GM19240 (cell line): ENCODE measurements around the gene CAB39.

Source experiments
- DNase-seq: peaks from one replicate; pipeline ENCODE4 v3.0.0; 2011; ENCODE audit warnings: low spot score; ENCODE audit not compliant: insufficient read length

Gene CAB39

GRCh38 chr2:230749111-230749510, 36.5 kb downstream of the CAB39 start:
- DNase-seq: no peak

DNA sequence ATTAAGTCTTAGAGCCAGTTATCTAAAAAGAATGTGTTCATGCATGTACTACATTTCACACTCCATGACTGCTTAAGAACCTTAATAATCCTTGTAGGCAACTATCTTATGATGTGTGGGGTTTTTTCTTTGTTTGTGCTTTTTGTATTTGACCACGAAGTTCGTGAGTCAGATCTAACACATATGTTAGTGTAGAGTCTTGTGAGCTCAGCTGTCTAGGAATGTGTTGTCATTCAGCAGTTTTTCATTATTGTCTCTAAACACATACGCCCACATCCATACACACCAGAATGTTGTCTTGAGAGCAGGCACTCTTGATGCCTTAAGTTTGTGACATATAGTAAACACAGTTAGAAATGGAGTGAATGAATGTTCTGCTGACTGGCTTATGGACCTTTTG, 38.4 kb downstream of the CAB39 start:
- no peak for DNase-seq

GRCh38 chr2:230754200-230754599, 41.6 kb downstream of the CAB39 start:
- DNase-seq: no peak

GRCh38 chr2:230757476-230757875, 44.8 kb downstream of the CAB39 start:
- DNase-seq: no peak

- DNase-seq: no peak
Measured at GRCh38 chr2:230758566-230759480, 46.2 kb downstream of the CAB39 start.

GRCh38 chr2:230759481-230760167, 47.0 kb downstream of the CAB39 start:
- no peak for DNase-seq

GRCh38 chr2:230761704-230762103, 49.1 kb downstream of the CAB39 start:
- DNase-seq: no peak

DNA sequence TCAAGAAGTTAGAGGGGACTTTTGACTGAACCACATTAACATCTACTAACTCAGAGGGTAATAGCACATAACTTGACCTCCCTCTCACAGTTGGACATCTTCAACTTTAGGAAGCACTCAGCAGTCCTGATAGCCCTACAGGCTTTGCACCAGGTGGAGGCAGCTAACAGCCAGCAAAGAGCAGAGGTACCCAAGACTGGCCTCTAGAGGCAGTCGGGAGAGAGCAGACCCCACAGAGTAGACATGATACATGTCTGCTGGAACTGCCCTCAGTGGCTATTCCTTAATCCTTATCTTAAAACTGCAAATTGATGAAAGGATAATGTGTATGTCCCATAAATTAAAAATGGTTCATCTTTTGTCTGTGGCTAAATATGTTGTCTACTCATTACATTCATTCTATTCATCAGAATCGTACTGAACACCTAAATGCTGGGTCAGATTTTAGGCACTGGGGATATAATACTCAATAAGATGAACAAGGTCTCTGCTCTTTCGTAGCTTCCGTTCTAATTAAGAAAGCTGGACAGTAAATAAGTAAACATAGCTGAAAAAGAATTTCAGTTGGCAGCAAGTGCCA, 49.8 kb downstream of the CAB39 start:
- no peak for DNase-seq

DNA sequence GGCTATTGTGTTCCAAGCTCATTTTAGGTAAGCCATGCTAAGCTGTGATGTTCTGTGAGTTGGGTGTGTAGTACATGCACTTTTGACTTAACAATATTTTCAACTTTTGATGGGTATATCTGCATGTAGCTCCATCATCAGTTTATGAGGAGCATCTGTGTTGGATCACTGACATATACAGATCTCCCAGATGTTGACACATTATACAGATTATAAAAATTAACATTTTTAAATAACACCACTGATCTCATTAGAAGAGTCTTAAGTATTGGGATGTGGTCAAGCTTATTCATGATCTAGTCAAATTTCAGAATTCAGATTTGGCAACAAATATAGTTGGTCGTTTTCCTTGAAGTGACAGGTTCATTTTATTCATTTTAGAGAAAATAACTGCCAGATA, 51.7 kb downstream of the CAB39 start:
- DNase-seq: no peak

DNA sequence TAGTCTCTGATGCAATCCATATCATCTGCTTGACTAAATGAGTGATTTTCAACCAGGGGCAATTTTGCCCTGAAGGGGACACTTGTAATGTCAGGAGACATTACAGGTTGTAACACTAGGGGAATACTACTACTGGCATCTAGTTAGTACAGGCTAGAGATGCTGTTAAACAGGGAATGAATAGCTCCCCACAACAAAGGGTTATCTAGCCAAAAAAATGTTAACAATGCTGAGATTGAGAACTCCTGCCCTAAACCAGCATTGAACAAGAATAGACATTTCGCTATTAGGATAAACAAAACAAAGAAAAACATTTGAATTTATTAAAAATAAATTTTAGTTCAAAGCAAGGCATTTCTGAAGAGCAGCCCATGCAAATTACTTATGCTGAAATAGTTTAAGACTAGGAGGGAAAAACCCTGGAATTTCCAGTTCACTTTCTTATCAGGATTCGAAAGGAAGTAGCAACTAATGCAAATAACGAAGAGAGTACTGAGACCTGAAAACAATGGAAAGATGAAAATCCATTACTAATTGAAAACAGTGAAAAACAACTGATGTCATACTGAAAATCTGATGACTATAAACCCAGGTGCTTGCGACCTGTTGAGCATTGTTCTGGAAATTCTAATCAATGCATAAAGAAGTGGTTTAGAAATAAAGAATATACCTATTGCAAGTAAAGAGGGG, 53.1 kb downstream of the CAB39 start:
- DNase-seq: no peak

GRCh38 chr2:230767862-230768388, 55.3 kb downstream of the CAB39 start:
- DNase-seq: no peak

DNA sequence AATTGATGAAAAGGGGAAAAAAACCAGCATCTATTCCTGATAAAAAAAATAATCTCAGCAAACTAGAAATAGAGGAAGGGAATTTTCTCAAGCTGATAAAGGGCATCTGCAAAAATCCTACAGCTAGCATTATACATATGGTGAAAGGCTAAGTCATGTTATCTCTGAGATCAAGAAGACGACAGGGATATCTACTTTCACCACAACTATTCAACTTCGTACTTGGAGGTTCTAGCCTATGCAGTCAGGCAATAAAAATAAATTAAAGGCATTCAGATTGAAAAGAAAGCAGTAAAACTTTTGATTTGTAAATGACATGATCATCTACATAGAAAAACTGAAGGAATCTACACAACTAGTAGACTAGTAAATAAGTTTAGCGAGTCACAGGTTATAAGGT, 58.2 kb downstream of the CAB39 start:
- no peak for DNase-seq

GRCh38 chr2:230772156-230772555, 59.5 kb downstream of the CAB39 start:
- DNase-seq: no peak

DNA sequence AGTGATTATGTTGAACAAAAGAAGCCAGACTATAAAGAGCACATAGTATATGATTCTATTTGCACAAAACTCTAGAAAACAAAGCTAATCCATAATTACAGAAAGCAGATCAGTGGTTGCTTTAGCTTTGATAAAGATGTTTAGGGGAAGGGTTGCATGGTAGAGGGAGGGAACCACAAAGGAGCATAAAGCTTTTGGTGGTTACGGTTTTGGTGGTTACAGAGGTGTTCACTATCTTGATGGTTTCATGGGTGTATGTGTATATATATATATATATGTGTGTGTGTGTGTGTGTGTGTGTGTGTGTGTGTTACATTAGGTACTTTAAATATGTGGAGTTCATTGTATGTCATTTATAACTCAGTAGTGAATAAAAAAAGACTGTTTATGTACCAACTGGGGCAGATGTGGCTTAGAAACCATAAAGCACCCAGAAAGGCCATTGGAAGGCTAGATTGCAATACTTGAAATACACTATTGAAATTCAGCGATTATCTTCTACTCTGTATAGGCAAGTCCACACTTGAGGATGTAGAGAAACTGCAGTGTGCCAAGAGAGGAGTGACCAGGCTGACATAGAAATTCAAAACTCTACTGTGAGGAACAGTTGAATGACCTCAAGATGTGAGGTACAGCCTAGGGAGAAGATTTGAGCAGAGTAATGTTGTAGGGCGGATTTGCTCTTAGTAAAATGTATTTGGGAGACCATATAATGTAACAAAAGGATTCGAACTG, 60.6 kb downstream of the CAB39 start:
- no peak for DNase-seq

DNA sequence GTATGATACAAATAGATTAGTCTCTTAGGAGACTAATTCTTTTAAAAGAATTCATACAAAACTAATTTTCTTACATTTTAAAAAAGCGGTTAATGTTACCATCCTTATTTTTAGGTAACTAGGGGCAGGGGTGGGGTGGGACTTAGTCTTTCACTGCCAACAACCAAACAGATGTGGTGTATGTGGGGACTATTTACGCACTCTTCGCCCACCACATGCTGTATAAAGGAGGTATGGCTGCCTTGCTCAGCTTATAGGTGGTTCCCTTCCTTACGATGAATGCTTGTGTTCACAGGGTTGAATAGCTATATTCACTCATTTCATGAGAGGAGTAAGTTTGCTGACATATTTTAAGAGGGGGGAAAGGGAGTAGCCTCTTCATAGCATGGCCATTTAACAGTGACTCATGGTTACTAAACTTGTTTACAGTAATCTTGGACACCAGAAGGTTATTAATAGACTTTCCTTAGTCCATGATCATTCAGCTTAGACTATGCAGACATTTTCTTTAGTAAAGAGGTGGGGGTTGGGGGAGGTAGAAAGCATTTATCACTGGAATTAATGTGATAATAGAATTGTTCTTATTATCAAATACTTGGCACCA, 61.8 kb downstream of the CAB39 start:
- DNase-seq: no peak

DNA sequence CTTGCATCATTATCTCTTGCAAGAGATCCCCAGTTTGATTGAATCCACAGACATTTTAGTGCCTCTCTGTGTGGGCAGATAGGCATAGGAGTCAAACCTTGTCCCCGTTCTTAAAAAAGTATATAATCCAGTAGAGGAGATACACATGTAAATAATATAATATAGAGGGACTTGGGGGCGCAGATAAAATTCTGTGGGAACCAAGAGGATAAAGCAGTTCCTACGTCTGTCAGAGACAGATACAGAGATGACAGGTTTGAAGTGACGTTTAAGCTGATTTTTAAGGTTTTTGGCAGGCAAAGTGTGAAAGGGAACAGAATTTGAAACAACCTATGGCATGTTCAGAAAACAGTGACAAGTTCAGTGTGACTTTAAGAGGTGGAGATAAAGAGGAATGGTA, 63.1 kb downstream of the CAB39 start:
- no peak for DNase-seq

GRCh38 chr2:230777721-230778120, 65.1 kb downstream of the CAB39 start:
- DNase-seq: no peak

DNA sequence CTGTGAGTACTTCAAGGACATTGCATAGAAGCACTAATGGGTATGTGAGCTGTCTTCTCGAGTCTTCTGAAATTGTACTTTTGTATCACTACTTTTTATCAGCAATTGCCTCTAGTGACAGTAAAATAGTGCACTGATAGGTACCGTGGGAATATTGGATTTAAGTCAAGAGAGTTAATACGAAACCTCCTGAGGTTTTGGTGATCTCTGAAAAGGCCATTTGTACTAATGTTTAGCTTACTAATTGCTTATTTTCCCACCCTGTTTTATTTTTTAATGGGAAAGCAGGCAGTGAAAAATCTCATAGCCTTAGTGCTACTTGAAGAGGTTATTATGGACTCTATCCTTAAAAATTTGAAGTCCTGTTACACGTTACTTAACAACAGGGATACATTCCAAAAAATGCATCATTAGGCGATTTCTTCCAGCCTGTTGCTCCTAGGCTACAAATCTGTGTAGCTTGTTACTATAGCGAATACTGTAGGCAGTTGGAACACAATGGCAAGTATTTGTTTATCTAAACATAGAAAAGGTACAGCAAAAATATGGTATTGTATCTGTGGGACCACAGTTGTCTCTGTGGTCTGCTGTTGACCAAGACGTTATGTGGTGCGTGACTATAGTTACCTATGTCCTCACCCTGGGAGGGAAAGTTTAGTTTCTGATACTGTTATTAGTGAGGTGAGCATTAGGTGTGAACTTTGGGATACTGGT, 65.9 kb downstream of the CAB39 start:
- DNase-seq: no peak

GRCh38 chr2:230779126-230779525, 66.5 kb downstream of the CAB39 start:
- no peak for DNase-seq

DNA sequence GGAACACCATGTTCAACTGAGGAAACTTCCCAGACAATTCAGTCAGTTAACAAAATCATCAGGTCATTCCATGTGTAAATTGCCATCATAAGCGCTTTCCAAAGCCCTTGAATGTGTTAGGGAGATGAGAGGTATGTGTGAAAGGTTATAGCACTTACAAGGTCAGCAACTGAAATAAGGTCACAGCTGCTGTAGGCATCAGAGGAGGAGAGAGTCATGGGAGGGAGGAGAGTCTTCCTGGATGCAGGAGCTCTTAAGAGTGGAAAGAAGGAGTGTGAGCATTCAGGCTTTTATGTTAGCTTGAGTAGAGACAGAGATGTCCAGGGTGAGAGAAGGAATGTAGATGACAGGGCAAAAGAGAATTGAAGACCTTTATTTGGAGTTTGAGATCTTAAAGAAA, 67.0 kb downstream of the CAB39 start:
- DNase-seq: no peak
